ENCODE measurements around the gene SLC22A13. TPM values are rescaled to one million over a fixed set of nuclear protein-coding genes. Genes with fewer than 3 reads are reported as not detected.

Gene SLC22A13
- total RNA-seq, 1 experiment from 2014 or later, result 0.33 TPM

- no peak for DNase-seq (ENCODE audit: low read depth, low spot score)
- Histone ChIP-seq H3K36me3 (ENCODE audit: control insufficient read depth, insufficient read depth, low read length) (no peaks in the 10 kb centered on the region), H3K27ac (ENCODE audit: low read length) (no peak overlapping the region), H3K27me3 (ENCODE audit: control insufficient read depth, insufficient read depth, low read length) (no peaks in the 10 kb centered on the region), H3K4me3 (ENCODE audit: low read depth in 2 of 2, low read length in 2 of 2) (no peak overlapping the region), H3K4me1 (ENCODE audit: control insufficient read depth, insufficient read depth, low read length) (no peaks in the 10 kb centered on the region), H3K9me3 (ENCODE audit: control insufficient read depth, insufficient read depth, low read depth, low read length) (no peaks in the 10 kb centered on the region)
- no TSS peak for BruUV-seq (replicated peaks)
- CTCF ChIA-PET, result no interaction called here
- POLR2A ChIA-PET, result no interaction called here
- TF ChIP-seq CTCF (IDR thresholded peaks at IDR 0.05) (no peak), POLR2AphosphoS5 (IDR thresholded peaks at IDR 0.05; ENCODE audit: low read depth, low read length) (no peak), SIN3A (IDR thresholded peaks at IDR 0.05; ENCODE audit: borderline replicate concordance, insufficient read depth, low read depth, low read length) (no peak), TCF7L2 (IDR thresholded peaks at IDR 0.05; ENCODE audit: low read depth, low read length) (no peak)
- TF ChIP-seq, protein P1, sequence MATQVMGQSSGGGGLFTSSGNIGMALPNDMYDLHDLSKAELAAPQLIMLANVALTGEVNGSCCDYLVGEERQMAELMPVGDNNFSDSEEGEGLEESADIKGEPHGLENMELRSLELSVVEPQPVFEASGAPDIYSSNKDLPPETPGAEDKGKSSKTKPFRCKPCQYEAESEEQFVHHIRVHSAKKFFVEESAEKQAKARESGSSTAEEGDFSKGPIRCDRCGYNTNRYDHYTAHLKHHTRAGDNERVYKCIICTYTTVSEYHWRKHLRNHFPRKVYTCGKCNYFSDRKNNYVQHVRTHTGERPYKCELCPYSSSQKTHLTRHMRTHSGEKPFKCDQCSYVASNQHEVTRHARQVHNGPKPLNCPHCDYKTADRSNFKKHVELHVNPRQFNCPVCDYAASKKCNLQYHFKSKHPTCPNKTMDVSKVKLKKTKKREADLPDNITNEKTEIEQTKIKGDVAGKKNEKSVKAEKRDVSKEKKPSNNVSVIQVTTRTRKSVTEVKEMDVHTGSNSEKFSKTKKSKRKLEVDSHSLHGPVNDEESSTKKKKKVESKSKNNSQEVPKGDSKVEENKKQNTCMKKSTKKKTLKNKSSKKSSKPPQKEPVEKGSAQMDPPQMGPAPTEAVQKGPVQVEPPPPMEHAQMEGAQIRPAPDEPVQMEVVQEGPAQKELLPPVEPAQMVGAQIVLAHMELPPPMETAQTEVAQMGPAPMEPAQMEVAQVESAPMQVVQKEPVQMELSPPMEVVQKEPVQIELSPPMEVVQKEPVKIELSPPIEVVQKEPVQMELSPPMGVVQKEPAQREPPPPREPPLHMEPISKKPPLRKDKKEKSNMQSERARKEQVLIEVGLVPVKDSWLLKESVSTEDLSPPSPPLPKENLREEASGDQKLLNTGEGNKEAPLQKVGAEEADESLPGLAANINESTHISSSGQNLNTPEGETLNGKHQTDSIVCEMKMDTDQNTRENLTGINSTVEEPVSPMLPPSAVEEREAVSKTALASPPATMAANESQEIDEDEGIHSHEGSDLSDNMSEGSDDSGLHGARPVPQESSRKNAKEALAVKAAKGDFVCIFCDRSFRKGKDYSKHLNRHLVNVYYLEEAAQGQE (IDR thresholded peaks at IDR 0.05; ENCODE audit: insufficient read depth in 1 of 2, low read depth in 2 of 2, low read length in 1 of 2), result no peak
- ATAC-seq, result no peak
- in situ Hi-C loops (cut with HindIII; ENCODE audit: low pct_unique_long_range_greater_than_20kb, low sequenced_read_pairs), result no loop called here
- intact Hi-C loops (cut with micrococcal nuclease; ENCODE audit: unreplicated experiment), result no loop called here
Measured at GRCh38 chr3:38264779-38265178, 833 bp upstream of the SLC22A13 start.

DNA sequence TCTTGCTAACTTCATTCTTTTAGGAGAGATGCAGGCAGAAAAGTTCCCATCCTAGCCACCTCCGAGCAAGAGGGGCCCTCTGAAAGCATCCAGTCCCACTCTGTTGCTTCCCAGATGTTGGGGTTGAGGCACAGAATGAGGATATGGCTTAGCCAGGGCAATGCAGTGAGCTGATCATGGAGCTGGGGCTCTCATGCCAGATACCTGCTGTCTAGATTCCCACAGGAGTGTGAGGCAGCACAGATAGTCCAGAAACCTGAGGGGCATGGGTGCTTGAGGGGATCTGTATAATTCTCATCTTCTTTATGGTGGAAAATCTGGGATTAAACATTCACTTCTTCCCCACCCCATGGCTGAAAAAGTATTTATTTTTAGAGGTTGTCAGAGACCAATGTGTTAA, 1.2 kb downstream of the SLC22A13 start:
- no peaks in the 10 kb centered on the region for H3K36me3 ChIP-seq (ENCODE audit: control insufficient read depth, insufficient read depth, low read length)
- in situ Hi-C loops (cut with HindIII; ENCODE audit: low pct_unique_long_range_greater_than_20kb, low sequenced_read_pairs), result no loop called here
- intact Hi-C loops (cut with micrococcal nuclease; ENCODE audit: unreplicated experiment), result no loop called here
- TF ChIP-seq TCF7L2 (IDR thresholded peaks at IDR 0.05; ENCODE audit: low read depth, low read length) (no peak), CTCF (IDR thresholded peaks at IDR 0.05) (no peak), SIN3A (IDR thresholded peaks at IDR 0.05; ENCODE audit: borderline replicate concordance, insufficient read depth, low read depth, low read length) (no peak), POLR2AphosphoS5 (IDR thresholded peaks at IDR 0.05; ENCODE audit: low read depth, low read length) (no peak)
- TF ChIP-seq, protein P1 (IDR thresholded peaks at IDR 0.05; ENCODE audit: insufficient read depth in 1 of 2, low read depth in 2 of 2, low read length in 1 of 2), result no peak
- H3K4me1 ChIP-seq (ENCODE audit: control insufficient read depth, insufficient read depth, low read length), result no peaks in the 10 kb centered on the region
- ChIA-PET CTCF (no interaction called here), POLR2A (no interaction called here)
- no peak overlapping the region for H3K4me3 ChIP-seq (ENCODE audit: low read depth in 2 of 2, low read length in 2 of 2)
- no peaks in the 10 kb centered on the region for H3K27me3 ChIP-seq (ENCODE audit: control insufficient read depth, insufficient read depth, low read length)
- H3K27ac ChIP-seq (ENCODE audit: low read length), result no peak overlapping the region
- no peaks in the 10 kb centered on the region for H3K9me3 ChIP-seq (ENCODE audit: control insufficient read depth, insufficient read depth, low read depth, low read length)
- DNase-seq (ENCODE audit: low read depth, low spot score) (no peak), ATAC-seq (no peak)
- no TSS peak for BruUV-seq (replicated peaks)
